ENCODE results near the gene ZNF275.
"Not testable (repeated sequence)": the region's sequence is repeated elsewhere in the genome, so short reads cannot be mapped to it uniquely, and the experiment has no call there.

The ZNF275 gene

DNA sequence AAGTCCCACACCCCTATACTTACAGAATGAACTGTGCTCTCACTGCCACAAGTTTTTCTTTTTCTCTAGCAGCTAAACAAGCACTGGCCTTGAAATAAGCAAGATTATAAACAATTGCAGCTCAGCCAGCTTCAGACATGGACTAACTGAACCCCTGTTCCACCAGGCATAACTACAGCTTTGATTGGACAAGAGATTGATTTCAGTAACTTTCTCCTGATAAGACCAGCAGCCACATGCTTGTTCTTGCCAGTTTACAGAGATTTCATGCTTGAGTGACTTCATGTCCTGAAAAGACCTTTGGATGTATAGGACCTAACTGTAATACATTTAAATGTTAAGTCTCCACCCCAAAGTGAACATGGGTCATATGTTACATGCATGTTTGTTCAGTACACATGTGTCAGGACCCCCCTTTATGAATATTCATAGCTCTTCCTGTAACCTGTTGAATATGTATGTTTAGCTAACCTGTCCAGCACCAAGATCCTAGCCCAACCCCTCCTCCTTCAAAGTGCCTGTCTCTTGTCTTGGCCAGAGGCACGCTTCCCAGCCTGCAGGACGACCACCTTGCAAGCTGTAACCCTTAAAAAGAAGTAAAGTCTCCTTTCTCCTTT lies 27.9 kb downstream of the ZNF275 start:
- no peak for DNase-seq (ENCODE audit: low read depth)

DNA sequence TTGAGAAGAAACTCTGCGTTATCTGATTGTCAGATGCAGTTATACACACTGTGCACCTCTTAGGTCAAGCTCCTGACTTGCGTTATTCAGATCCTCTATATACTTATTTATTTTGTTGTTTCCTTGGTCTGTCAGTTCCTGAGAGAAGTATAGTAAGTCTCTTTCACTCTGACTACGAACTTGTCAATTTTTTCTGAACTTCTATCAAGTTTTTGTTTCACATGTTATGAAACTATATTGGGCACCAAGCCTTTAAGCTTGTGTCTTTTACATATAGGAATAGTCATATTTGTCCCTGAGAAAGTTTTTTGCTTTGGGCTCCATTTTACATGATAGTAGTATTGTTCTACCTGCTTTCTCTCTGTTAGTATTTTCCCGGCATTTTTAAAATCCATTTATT lies 31.7 kb downstream of the ZNF275 start:
- no peak for DNase-seq (ENCODE audit: low read depth)

DNA sequence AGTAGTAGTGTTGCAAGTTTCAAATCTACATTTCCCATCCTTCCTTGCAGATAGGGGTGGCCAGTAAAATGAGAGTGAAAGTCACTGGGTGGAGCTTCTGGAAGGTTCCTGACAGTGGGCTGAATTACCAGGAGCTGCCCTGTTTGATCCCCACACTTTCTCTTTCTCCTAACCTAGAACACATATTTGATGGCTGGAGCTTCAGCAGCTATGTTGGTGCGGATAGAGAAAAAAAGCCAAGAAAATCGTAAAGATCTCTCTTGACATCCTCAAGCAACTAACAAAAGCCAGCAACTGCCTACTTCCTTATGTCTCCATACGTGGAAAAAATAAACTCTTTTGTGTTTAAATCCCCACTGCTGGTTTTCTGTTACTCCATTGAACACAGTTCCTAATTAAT lies 32.2 kb downstream of the ZNF275 start:
- no peak for DNase-seq (ENCODE audit: low read depth)

DNA sequence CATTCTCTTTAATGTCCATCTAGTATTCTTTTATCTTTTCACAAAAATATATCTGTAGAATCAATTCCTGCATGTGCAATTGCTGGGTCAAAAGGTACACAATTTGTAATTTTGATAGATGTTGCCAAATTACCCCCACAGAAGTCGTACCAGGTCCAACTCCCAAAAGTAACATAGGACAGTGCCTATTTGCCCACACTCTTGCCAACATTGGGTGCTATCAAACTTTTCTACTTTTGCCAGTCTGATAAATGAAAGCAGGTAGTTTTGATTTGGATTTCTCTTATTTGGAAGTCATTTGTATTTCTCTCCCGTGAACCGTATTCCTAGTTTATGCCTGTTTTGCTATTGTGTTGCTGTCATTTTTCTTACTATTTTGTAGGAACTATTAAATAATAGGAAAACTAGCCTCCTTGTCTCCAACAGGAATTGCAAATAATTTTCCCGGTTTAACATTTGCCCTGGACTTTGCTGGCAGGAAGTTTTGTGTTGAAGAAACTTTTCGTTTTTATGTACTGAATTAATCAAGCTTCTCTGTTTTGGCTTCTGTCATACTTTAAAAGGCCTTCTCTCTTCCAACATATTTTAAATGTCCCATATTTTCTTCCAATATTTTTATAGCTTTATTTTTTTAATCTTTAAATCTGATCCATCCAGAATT lies 33.1 kb downstream of the ZNF275 start:
- no peak for DNase-seq (ENCODE audit: low read depth)

DNA sequence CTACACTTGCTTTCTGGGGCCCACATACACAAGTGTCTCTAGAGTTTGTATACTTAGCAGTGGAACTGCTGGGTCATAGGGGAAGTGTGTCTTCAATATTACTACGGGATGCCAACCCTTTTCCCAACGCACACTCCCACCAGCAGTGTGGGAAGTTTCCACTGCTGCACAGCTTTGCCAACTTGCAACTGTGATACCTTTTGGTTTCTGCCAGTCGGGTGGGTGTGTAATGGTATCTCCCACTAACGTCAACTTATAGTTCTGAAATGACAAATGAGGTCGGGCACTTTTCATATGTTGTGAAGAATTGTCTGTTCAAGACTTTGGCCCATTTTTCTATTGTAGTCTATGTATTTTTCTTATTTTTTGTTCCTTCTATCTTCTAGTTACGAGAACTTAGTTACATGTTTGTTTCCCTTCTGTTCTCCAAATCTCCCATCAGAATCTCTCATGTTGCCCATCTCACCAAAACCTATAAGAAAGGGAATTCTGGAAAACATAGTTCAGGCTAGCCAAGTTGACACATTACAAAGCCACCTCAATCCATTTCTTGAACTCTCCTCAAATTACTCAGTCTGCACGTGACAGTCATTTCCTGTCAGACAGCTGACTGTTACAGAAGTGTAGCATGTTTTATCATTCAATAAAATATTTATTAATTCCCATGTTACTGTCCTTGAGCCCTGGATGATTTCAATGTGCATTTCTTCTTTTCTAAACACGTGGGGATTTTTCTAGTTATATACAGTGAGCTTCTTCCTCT lies 36.5 kb downstream of the ZNF275 start:
- no peak for DNase-seq (ENCODE audit: low read depth)

DNA sequence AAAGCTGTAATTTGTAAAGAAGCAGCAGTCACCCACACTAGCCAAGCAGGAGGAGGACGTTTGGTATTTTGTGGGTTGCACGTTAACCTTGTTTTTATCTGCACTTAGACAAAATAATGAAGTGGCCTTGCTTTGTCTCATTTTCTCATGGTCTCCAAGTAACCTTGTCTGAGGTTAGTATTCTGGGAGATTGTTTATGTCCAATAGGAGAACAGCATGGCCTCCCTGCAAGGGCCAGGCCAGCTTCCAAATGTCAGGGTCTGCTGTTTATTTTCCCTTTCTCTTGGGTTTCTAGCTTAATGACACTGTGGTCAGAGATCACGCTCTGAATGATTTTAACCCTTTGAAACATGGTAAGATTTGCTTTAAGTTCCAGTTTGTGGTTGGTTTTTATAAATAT lies 37.3 kb downstream of the ZNF275 start:
- no peak for DNase-seq (ENCODE audit: low read depth)

DNA sequence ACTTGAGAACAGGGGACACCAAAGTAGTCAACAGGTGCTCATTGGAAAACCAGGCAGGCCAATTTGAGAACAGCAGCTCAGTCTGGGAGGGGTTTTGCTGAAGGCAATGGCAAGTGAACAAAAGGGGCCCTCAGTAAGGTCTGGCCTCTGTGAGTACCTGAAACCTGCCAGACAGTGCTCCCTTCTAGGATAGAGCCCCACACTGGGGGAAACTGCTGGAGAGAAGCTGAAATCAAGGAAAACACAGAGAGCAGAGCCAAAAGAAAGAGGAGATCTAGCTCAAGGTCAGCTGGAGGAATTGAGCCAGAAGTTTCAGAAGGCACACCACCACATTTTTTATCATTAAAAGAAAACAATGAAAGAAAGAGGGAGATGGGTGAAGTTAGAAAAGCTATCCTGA lies 39.0 kb downstream of the ZNF275 start:
- DNase-seq (ENCODE audit: low read depth) = no peak

DNA sequence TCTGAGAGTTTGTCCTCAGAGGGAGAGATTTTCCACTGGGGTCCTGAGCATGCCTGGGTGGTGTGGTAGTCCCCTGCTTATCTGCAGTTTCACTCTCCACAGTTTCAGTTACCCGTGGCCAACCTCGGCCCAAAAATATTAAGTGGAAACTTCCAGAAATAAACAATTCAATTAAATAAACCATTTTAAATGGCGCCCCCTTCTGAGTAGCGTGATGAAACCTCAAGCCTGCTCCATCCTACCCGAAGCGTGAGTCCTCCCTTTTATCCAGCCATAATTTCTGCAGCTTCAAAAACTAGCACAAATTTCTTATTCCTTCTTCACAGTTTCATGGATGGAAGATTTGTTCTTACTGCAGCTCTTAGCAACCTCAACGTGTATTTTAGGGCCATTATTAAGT lies 40.5 kb downstream of the ZNF275 start:
- DNase-seq (ENCODE audit: low read depth) = no peak

DNA sequence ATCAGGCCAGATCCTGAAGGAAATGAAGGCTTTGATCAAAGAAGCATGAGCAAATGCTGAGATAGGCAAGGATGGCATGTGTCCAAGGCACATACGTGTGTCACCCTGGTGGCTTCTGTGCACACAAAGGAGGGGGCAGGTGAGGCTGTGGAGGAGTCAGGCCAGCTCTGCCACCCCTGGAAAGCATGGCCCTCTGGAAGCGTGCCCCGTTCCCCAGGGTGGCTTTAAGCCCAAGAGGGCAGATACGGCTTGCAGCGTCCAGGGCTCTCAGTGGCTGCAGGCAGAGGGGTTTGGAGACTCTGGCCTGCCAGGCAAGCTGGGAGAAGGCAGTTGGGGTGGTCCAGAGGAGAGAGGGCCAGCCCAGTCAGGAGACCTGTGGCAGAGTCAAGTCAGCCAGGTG lies 41.6 kb downstream of the ZNF275 start:
- no peak for DNase-seq (ENCODE audit: low read depth)

DNA sequence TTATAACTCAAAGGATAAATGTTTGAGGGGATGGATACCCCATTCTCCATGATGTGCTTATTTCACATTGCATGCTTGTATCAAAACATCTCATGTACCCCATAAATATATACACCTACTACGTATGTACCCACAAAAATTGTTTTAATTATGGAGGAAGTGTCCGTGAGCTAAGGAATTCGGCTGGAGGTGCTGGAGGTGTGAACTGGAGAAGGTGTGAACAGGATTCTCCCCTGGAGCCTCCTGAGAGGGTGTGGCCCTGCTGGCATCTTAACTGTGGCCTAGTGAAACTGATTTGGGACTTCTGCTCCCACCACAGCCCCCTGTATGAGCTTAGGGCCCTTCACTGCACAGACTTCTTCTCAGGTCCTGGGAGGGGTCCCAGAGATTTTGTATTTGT lies 43.8 kb downstream of the ZNF275 start:
- no peak for DNase-seq (ENCODE audit: low read depth)

DNA sequence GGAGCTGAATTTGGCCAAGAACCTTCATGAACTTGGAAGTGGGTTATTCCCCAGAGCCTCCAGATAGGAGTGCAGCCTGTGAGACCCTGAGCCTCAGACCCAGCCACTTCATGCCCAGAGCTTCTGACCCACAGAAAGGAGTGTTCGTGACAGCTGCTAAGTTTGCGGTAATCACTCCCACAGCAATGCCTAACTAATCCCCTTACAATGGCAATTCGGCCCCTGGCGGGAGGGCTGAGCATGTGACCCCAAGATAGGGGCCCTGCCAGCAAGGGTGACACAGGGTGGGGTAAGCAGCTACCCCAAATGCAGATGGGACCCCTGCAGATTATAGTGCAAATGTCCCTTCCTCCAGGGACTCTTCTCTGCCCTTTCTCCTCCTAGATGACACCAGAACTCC lies 44.7 kb downstream of the ZNF275 start:
- no peak for DNase-seq (ENCODE audit: low read depth)

DNA sequence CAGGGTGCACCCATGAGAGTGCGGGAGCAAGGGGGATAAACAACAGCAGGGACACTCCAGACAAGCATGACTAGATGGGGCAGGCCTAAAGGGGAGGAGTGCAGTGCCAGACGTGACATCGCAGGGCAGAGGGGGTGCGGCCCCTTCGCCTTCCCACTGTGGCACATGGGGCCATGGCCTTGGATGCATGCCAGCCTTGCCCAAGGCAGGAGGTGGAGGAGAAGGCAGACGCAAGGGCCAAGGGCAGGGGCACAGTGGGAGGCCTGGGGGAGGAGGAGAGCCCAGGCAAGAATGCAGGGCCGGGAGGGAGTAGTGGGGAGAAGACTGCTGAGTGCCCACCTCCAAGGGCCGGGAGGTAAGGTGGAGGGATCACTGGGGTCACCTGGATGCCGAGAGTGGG lies 45.6 kb downstream of the ZNF275 start:
- no peak for DNase-seq (ENCODE audit: low read depth)

DNA sequence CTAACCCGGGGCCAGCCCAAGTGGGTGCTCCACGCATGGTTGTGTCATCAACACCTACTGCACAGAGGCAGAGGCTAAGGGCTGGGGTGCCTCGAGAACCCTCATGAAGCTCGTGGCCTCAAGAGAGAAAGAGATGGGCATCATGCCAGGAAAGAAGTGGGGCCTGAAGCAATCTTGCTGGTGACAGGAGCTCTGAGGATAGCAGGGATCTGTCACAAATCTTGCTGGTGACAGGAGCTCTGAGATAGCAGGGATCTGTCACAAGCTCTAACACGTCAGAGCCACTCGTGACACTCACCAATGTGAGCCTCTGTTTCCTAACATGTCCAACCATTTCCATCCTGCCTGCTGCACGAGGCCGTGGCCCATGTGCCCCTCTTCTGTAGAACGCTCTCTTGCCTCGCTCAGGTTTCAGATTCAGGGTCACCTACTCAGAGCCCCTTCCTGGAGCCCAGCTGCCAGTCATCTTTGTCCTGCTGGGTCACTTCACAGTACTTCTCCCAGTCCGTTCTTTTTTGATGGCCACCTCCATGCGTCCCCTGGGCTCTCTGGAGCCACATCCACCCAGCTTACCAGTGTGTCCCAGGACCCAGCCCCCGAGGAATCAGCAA lies 46.1 kb downstream of the ZNF275 start:
- no peak for DNase-seq (ENCODE audit: low read depth)

DNA sequence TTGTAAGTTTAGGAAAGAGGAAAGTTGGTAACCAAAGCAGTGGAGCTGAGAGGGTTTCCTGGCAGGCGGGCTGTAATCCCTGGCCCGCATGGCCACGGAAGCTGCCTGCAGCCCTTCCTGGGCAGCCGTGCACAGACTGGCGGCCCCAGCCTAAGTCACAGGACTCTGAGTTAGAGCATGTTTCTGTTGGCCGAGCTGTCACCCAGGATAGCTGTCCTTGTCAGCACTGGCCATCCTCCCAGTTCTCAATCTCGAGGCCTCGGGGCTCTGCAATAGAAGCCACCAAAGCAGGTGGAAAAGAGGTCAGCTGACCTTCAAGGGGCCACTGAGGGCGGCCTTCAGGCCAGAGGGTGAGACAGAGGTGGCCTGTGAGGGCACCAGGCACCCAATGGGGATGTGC lies 46.7 kb downstream of the ZNF275 start:
- DNase-seq (ENCODE audit: low read depth) = no peak

DNA sequence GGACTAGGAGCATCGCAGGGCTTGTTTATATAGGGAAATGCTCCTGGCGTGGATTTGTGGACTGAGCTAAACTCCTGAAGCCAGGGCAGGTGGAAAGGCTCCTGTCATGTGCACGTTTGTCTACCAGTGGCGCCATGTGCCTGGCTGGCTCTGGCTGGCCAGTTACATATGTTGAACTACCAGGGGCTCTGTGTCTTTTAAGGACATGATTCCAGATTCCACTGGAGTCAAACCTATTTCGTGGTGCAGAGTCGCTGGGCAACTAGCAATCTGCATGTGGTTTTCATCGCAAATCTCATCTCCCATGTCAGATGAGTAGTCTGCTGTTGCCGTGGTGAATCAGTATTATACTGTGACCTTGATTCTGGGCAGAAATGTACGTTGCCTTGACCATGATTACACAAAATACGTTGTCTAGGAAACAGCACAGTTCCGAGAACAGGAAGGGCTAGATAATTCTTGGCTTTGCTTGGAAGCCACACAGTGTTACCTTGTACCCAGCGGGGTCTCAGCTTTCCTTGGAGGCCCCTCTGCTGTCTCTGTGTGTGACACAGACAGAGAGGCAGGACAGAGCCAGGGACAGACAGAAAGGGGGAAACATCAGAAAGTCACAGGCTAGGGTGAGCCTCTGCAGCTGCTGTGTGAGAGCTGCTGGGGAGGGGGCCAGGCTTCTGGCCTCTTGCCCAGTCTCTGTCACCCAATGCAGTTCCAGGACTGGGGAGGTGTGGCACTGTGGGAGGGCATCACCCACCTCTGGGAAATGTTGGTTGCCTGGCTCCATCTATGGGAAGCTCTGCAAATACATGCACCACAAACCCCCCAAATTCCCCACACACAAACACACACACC lies 48.0 kb downstream of the ZNF275 start:
- peak; percentile 59 for DNase-seq (ENCODE audit: low read depth)

DNA sequence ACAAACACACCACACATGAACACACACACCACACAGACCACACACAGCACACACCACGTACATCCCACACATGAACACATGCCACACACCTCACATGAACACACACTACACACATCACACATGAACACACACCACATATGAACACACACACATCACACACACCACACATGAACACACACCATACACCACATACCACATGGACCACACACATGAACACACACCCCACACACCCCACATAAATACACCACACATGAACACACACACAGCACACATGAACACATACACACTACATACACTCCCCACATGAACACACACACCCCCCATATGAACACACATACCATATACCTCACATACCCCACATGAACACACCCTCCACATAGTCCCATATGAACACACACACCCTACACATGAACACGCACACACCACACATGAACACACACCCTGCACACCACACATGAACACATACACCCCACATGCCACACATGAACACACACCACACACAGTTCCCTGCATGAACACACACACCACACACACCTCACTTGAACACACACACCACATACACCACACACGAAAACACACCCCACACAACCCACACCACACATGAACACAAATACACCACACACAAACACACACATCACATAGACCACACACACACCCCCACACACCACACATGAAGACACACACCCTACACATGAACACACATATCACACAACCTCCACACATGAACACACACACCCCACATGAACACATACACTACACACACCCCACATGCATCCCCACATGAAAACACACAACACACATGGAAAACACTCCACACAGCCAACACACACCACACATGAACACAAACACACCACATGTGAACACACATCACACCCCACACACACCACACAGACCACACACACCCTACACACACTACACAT lies 48.9 kb downstream of the ZNF275 start:
- no peak for DNase-seq (ENCODE audit: low read depth)

DNA sequence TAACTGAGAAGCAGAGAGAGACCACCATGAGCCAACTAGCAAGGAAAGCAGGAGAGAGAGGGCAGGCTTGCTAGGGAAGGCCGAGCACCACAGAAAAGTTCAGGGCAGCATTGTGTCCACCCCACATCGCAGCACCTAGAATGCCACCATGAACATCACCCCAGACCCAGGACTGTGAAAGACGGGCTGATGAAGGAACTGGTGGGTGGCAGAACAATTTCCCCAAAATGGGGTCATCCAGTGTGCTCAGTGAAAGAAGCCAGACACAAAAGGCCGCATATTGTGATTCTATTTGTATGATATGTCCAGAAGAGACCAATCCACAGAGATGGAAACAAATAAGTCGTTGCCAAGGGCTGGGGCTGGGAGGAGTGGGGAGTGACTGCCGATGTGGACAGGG lies 50.4 kb downstream of the ZNF275 start:
- DNase-seq (ENCODE audit: low read depth) = no peak

DNA sequence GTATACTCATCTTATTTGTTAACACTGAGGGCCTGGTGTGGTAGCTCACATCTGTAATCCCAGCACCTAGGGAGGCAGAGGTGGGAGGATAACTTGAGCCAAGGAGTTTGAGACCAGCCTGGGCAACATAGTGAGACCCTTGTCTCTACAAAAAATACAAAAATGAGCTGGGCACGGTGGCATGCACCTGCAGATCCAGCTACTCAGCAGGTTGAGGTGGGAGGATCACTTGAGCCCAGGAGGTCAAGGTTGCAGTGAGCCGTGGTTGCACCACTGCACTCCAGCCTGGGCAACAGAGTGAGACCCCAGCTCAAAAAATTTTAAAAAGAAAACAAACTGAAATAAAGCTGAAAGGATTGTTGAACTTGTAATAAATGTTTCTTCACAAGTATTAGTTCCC lies 51.0 kb downstream of the ZNF275 start:
- DNase-seq (ENCODE audit: low read depth) = not testable (repeated sequence)

DNA sequence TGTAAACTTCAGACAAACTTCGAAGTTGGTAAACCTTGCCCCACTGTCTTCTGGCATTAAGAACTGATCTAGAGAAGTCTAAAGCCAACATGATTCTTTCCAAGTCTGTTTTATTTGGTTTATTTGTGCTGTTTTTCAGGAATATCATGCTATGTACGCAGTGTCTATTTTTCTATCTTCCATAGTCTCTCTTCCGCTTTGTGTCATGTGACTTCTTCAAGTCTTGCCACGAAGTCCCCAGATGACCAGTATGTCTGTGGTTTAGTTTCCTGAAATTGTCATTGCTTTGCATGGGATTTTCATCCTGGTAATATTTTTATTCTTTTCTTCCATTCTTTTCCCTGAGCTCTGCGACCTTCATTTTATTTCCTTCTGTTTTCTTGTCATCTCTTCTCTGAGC lies 52.1 kb downstream of the ZNF275 start:
- no peak for DNase-seq (ENCODE audit: low read depth)

DNA sequence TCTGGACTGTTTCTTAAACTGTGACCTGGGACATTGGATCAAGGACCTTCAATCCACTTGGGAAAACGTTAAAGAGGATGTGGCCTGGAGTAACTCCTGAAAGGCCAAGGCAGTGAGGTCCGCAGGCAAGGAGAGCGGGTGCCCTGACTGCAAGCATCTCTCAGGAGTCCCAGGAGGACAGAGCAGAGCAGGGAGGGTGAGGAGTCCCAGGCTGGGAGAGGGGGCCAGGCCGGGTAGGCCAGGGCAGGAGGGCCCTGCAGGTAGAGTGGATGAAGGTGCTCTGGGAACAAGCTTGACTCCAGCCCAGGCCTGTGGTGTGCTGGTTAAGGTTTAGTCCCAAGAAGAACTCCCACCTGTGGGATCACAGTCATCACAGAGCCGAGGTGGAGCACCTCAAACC lies 53.4 kb downstream of the ZNF275 start:
- DNase-seq (ENCODE audit: low read depth) = no peak

All from GM04504 (cell line).